DOHH2 (cell line): ENCODE results near the gene RBM20.

ENCODE experiments used
- H3F3A ChIP-seq: fragments of 200-600 bp; sonication (generic), shearing (Covaris generic); 2 replicates; pipeline ENCODE4 v1.6.0; 2016; ENCODE audit warnings: antibody characterized with exemption, mild to moderate bottlenecking; ENCODE audit not compliant: control insufficient read depth, insufficient read depth
- H3K27ac ChIP-seq: fragments of 200-600 bp; sonication (generic); 2 replicates; pipeline ENCODE4 v1.5.1; 2014; ENCODE audit warnings: low read depth, mild to moderate bottlenecking, low read length, moderate library complexity
- H3K27me3 ChIP-seq: fragments of 200-600 bp; sonication (generic); 2 replicates; pipeline ENCODE4 v1.6.1; 2014; ENCODE audit warnings: mild to moderate bottlenecking, low read length, mixed read lengths; ENCODE audit not compliant: control insufficient read depth
- H3K36me3 ChIP-seq: fragments of 200-600 bp; sonication (generic); 2 replicates; pipeline ENCODE4 v1.6.1; 2014; ENCODE audit warnings: mild to moderate bottlenecking, low read length, moderate library complexity, mixed read lengths; ENCODE audit not compliant: control insufficient read depth
- H3K4me1 ChIP-seq: fragments of 200-600 bp; sonication (generic); 2 replicates; pipeline ENCODE4 v1.6.1; 2014; ENCODE audit warnings: mild to moderate bottlenecking, low read length, mixed read lengths; ENCODE audit not compliant: control insufficient read depth
- H3K4me2 ChIP-seq: fragments of 200-600 bp; sonication (generic); 2 replicates; pipeline ENCODE4 v1.6.0; 2014; ENCODE audit warnings: mild to moderate bottlenecking, low read length, moderate library complexity
- H3K4me3 ChIP-seq: fragments of 200-600 bp; sonication (generic); 2 replicates; pipeline ENCODE4 v1.5.1; 2014; ENCODE audit warnings: mild to moderate bottlenecking, low read length, mixed read lengths
- H3K79me2 ChIP-seq: fragments of 200-600 bp; sonication (generic); 2 replicates; pipeline ENCODE4 v1.6.1; 2014; ENCODE audit warnings: mild to moderate bottlenecking, low read length, mixed read lengths; ENCODE audit not compliant: control insufficient read depth
- H3K9me2 ChIP-seq: fragments of 200-600 bp; sonication (generic); replicated peaks from 2 replicates; pipeline ENCODE4 v1.6.1; 2014; ENCODE audit warnings: mild to moderate bottlenecking, low read length, mixed read lengths; ENCODE audit not compliant: control insufficient read depth
- H3K9me3 ChIP-seq: fragments of 200-600 bp; sonication (generic); 2 replicates; pipeline ENCODE4 v1.6.1; 2014; ENCODE audit warnings: antibody characterized with exemption, low read length, mixed read lengths; ENCODE audit not compliant: control insufficient read depth, insufficient read depth
- H4K20me1 ChIP-seq: fragments of 200-600 bp; sonication (generic); 2 replicates; pipeline ENCODE4 v1.6.0; 2014; ENCODE audit warnings: low read depth, mild to moderate bottlenecking, antibody characterized with exemption, low read length, moderate library complexity; ENCODE audit not compliant: control insufficient read depth, insufficient read depth
- CTCF ChIP-seq: fragments of 200-600 bp; sonication (generic); IDR thresholded peaks from one replicate; pipeline ENCODE4 v1.5.1; 2014; ENCODE audit warnings: antibody characterized with exemption, mild to moderate bottlenecking, low read depth, low read length; ENCODE audit not compliant: poor library complexity, severe bottlenecking
- EZH2phosphoT487 ChIP-seq: fragments of 200-600 bp; sonication (generic); IDR thresholded peaks from 2 replicates; pipeline ENCODE4 v1.6.1; 2017; ENCODE audit warnings: borderline replicate concordance, mild to moderate bottlenecking, antibody characterized with exemption, low read length, moderate library complexity, mixed read lengths

The RBM20 gene

DNA sequence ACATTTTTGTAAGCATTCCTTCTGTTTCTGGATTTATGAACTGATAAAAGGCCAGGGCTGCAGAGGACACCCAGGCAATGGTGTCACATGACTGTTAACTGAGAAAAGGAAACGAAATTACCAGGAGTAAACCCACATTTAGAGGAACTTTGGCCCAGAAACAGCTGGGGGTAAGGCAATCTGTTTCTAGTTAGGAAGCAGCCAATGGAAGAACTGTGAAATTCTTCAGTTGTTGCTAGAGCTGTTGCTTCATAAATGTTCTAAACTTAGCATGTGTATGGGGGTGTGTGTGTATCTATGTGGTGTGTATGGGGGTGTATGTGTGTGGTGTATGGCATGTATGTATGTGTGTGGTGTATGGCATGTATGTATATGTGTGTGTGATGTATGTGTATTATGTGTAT lies 215.8 kb downstream of the RBM20 start:
- Histone ChIP-seq H3K27me3 (no peaks in the 10 kb centered on the region), H3K4me1 (peaks cover 84% of the 10 kb centered on the region), H4K20me1 (no peaks in the 10 kb centered on the region), H3K4me2 (peak overlapping the region; percentile 82), H3K4me3 (peak overlapping the region; percentile 61), H3K9me2 (no peaks in the 10 kb centered on the region), H3K79me2 (no peaks in the 10 kb centered on the region), H3K36me3 (no peaks in the 10 kb centered on the region; the same call in 1 of the 2 replicates), H3F3A (peaks cover 33% of the 10 kb centered on the region), H3K27ac (peak overlapping the region; percentile 93), H3K9me3 (no peaks in the 10 kb centered on the region; the same call in 1 of the 2 replicates)
- TF ChIP-seq EZH2phosphoT487 (no peak), CTCF (no peak)

- H3F3A ChIP-seq = peaks cover 41% of the 10 kb centered on the region
- no peaks in the 10 kb centered on the region for H3K79me2 ChIP-seq
- TF ChIP-seq CTCF = no peak
- TF ChIP-seq EZH2phosphoT487 = no peak
- H3K36me3 ChIP-seq = no peaks in the 10 kb centered on the region; the same call in 1 of the 2 replicates
- no peaks in the 10 kb centered on the region for H3K27me3 ChIP-seq
- H3K9me3 ChIP-seq = no peaks in the 10 kb centered on the region
- H4K20me1 ChIP-seq = no peaks in the 10 kb centered on the region
- peak overlapping the region; percentile 93 for H3K27ac ChIP-seq
- peaks cover 89% of the 10 kb centered on the region for H3K4me1 ChIP-seq
- peak overlapping the region; percentile 82 for H3K4me2 ChIP-seq
- H3K4me3 ChIP-seq = peak overlapping the region; percentile 61
- no peaks in the 10 kb centered on the region for H3K9me2 ChIP-seq
These were observed 216.6 kb downstream of the RBM20 start for GRCh38 chr10:110860576-110861241.

DNA sequence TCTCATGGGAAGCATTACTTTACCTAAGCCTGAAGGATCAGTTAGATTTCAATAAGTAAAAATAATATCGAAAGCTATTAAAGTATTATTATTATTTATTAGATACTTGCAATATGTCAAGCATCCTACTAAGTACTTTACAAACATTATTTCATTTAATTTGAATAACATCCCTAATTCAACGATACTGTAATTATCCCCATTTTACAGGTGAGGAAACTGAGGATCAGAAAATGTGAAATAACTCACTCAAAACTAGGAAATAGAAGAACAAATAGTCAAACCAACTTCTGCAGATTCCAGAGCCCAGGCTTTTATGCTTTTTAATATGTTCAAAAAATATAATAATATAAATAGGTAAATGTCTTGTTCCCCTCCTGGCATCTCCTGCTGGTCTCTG lies 217.3 kb downstream of the RBM20 start:
- no peaks in the 10 kb centered on the region; the same call in 1 of the 2 replicates for H3K36me3 ChIP-seq
- peaks cover 93% of the 10 kb centered on the region for H3K4me1 ChIP-seq
- peak overlapping the region; percentile 93 for H3K27ac ChIP-seq
- peak overlapping the region; percentile 82 for H3K4me2 ChIP-seq
- H4K20me1 ChIP-seq = no peaks in the 10 kb centered on the region
- no peaks in the 10 kb centered on the region for H3K27me3 ChIP-seq
- H3K4me3 ChIP-seq = peak overlapping the region; percentile 61
- H3K9me2 ChIP-seq = no peaks in the 10 kb centered on the region
- H3K79me2 ChIP-seq = no peaks in the 10 kb centered on the region
- H3F3A ChIP-seq = peaks cover 40% of the 10 kb centered on the region
- H3K9me3 ChIP-seq = no peaks in the 10 kb centered on the region
- TF ChIP-seq CTCF (no peak), EZH2phosphoT487 (no peak)
